GM12892 (cell line): ENCODE data around the gene SOX13.

ENCODE experiments used
- POLR2A ChIP-seq: IDR thresholded peaks from 2 replicates; pipeline ENCODE4 v1.6.1; 2011; ENCODE audit warnings: low read depth, low read length, control low read depth
- POLR2AphosphoS5 ChIP-seq: IDR thresholded peaks from 2 replicates; pipeline ENCODE4 v1.6.1; 2011; ENCODE audit warnings: low read depth, low read length, control low read depth
- TAF1 ChIP-seq: IDR thresholded peaks from 2 replicates; pipeline ENCODE4 v1.6.1; 2011; ENCODE audit warnings: low read depth, mild to moderate bottlenecking, control low read depth, low read length, borderline replicate concordance

- TF ChIP-seq POLR2A, result no peak
- no peak for TF ChIP-seq POLR2AphosphoS5
- TF ChIP-seq TAF1, result no peak
Measured at GRCh38 chr1:204145033-204145504, 72.2 kb downstream of the SOX13 start.
